ENCODE data around the gene OR5AU1.
"Not testable (repeated sequence)": the region's sequence is repeated elsewhere in the genome, so short reads cannot be mapped to it uniquely, and the experiment has no call there.

- TF ChIP-seq SP1 (IDR thresholded peaks at IDR 0.05; ENCODE audit: low read depth); CTCF (IDR thresholded peaks at IDR 0.05 in 2 of 3, conservative IDR thresholded peaks at IDR 0.05 in 1 of 3; ENCODE audit: borderline replicate concordance in 1 of 3, insufficient read depth in 1 of 3, low read depth in 2 of 3, low read length in 2 of 3); POLR2AphosphoS5 (IDR thresholded peaks at IDR 0.05; ENCODE audit: low read depth, low read length); ZBTB33 (IDR thresholded peaks at IDR 0.05; ENCODE audit: extremely low read depth, insufficient replicate concordance, low read length): not testable (repeated sequence)
These were observed 9.2 kb upstream of the OR5AU1 start for GRCh38 chr14:21165002-21165605.

Measured in HCT116 (cell line).